Panc1 (cell line): ENCODE measurements around the gene OSBPL9. TPM values are rescaled to one million over a fixed set of nuclear protein-coding genes. Genes with fewer than 3 reads are reported as not detected.

Experiments
- ATAC-seq: fragments of 200-7000 bp; cut with Tn5 transposase; 2 replicates; pipeline ENCODE4 v1.9.1; 2020; ENCODE audit warnings: mild to moderate bottlenecking, moderate library complexity
- BruUV-seq: library from RNA; stranded (reverse); fragments of 400-500 nt; replicated peaks from 2 replicates; lab custom pipeline; 2021; lab: Mats Ljungman, UMichigan
- CTCF ChIA-PET: fragments of 300-600 bp; sonication (Branson Sonifier 250); formaldehyde crosslinking; loops from one replicate; lab custom pipeline; 2022; ENCODE audit warnings: antibody characterized with exemption; lab: Charles Lee
- POLR2A ChIA-PET: fragments of 300-600 bp; sonication (Branson Sonifier 250); formaldehyde crosslinking; loops from one replicate; lab custom pipeline; 2022; ENCODE audit warnings: antibody characterized with exemption; lab: Charles Lee
- DNase-seq: peaks from one replicate; pipeline ENCODE4 v3.0.0-alpha.2; 2010; ENCODE audit warnings: low read depth, low spot score
- H3K27ac ChIP-seq: 2 replicates; pipeline ENCODE4 v1.5.1; 2011; ENCODE audit warnings: mild to moderate bottlenecking, low read length, inconsistent platforms
- H3K27me3 ChIP-seq: fragments of 200-500 bp; sonication (Bioruptor generic); 2 replicates; pipeline ENCODE4 v1.6.0; 2014; ENCODE audit warnings: low read length, inconsistent platforms; ENCODE audit not compliant: control insufficient read depth, insufficient read depth
- H3K36me3 ChIP-seq: fragments of 200-500 bp; sonication (Bioruptor generic); 2 replicates; pipeline ENCODE4 v1.5.1; 2014; ENCODE audit warnings: inconsistent platforms, mild to moderate bottlenecking, low read length, moderate library complexity; ENCODE audit not compliant: control insufficient read depth, insufficient read depth
- H3K4me1 ChIP-seq: 2 replicates; pipeline ENCODE4 v1.5.1; 2011; ENCODE audit warnings: inconsistent platforms, mild to moderate bottlenecking, low read length, moderate library complexity; ENCODE audit not compliant: control insufficient read depth, insufficient read depth
- H3K4me3 ChIP-seq, 2 experiments: 2 replicates each; pipeline ENCODE4 v1.5.1; 2011 to 2012; ENCODE audit warnings: low read depth in 2 of 2, low read length in 2 of 2, mild to moderate bottlenecking in 2 of 2, inconsistent platforms in 1 of 2, moderate library complexity in 1 of 2
- H3K9me3 ChIP-seq: fragments of 200-500 bp; sonication (Bioruptor generic); 2 replicates; pipeline ENCODE4 v1.5.1; 2014; ENCODE audit warnings: low read depth, mild to moderate bottlenecking, inconsistent platforms, low read length, moderate library complexity; ENCODE audit not compliant: control insufficient read depth, insufficient read depth
- SIN3A ChIP-seq: IDR thresholded peaks from 2 replicates; pipeline ENCODE4 v1.6.1; 2012; ENCODE audit warnings: low read depth, mild to moderate bottlenecking, low read length, moderate library complexity, borderline replicate concordance; ENCODE audit not compliant: insufficient read depth
- TCF7L2 ChIP-seq: IDR thresholded peaks from 2 replicates; pipeline ENCODE4 v1.6.1; 2011; ENCODE audit warnings: mild to moderate bottlenecking, low read depth, low read length, inconsistent platforms
- in situ Hi-C: cut with HindIII; loops from 2 replicates; pipeline ENCODE4 v1.10.0; 2016; ENCODE audit warnings: low sequenced_read_pairs, low pct_unique_long_range_greater_than_20kb
- intact Hi-C: fragments of 100-400 bp; cut with micrococcal nuclease; formaldehyde crosslinking; loops from one replicate; pipeline ENCODE4 v1.10.0; 2022; ENCODE audit not compliant: unreplicated experiment
- total RNA-seq: library from RNA; stranded (reverse); gene quantifications from one replicate; pipeline ENCODE4 v1.2.1, GENCODE V29; 2021; ENCODE audit not compliant: unreplicated experiment
- TF ChIP-seq, protein P1 (sequence below): fragments of 450-650 bp; IDR thresholded peaks from 2 replicates; pipeline ENCODE4 v1.5.1; 2017; ENCODE audit warnings: mild to moderate bottlenecking
- TF ChIP-seq, protein P2 (sequence below), 2 experiments: IDR thresholded peaks; 2 replicates each; pipeline ENCODE4 v1.6.1; 2011 to 2012; ENCODE audit warnings: low read depth in 2 of 2, control low read depth in 1 of 2, low read length in 1 of 2, mild to moderate bottlenecking in 1 of 2, moderate library complexity in 1 of 2; ENCODE audit not compliant: insufficient read depth in 1 of 2

OSBPL9 gene
- total RNA-seq, 1 experiment from 2014 or later: 85.5 TPM

GRCh38 chr1:51829058-51829457, 212.2 kb downstream of the OSBPL9 start:
- ATAC-seq (no peak), DNase-seq (no peak)
- POLR2A ChIA-PET: no interaction called here
- intact Hi-C loops (no loop called here), in situ Hi-C loops (no loop called here)
- no peaks in the 10 kb centered on the region for H3K27me3 ChIP-seq
- no peak overlapping the region for H3K27ac ChIP-seq
- CTCF ChIA-PET: no interaction called here
- H3K4me1 ChIP-seq: no peaks in the 10 kb centered on the region
- no TSS peak for BruUV-seq
- TF ChIP-seq TCF7L2: no peak
- TF ChIP-seq, protein P1, sequence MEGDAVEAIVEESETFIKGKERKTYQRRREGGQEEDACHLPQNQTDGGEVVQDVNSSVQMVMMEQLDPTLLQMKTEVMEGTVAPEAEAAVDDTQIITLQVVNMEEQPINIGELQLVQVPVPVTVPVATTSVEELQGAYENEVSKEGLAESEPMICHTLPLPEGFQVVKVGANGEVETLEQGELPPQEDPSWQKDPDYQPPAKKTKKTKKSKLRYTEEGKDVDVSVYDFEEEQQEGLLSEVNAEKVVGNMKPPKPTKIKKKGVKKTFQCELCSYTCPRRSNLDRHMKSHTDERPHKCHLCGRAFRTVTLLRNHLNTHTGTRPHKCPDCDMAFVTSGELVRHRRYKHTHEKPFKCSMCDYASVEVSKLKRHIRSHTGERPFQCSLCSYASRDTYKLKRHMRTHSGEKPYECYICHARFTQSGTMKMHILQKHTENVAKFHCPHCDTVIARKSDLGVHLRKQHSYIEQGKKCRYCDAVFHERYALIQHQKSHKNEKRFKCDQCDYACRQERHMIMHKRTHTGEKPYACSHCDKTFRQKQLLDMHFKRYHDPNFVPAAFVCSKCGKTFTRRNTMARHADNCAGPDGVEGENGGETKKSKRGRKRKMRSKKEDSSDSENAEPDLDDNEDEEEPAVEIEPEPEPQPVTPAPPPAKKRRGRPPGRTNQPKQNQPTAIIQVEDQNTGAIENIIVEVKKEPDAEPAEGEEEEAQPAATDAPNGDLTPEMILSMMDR: no peak
- TF ChIP-seq, protein P2, sequence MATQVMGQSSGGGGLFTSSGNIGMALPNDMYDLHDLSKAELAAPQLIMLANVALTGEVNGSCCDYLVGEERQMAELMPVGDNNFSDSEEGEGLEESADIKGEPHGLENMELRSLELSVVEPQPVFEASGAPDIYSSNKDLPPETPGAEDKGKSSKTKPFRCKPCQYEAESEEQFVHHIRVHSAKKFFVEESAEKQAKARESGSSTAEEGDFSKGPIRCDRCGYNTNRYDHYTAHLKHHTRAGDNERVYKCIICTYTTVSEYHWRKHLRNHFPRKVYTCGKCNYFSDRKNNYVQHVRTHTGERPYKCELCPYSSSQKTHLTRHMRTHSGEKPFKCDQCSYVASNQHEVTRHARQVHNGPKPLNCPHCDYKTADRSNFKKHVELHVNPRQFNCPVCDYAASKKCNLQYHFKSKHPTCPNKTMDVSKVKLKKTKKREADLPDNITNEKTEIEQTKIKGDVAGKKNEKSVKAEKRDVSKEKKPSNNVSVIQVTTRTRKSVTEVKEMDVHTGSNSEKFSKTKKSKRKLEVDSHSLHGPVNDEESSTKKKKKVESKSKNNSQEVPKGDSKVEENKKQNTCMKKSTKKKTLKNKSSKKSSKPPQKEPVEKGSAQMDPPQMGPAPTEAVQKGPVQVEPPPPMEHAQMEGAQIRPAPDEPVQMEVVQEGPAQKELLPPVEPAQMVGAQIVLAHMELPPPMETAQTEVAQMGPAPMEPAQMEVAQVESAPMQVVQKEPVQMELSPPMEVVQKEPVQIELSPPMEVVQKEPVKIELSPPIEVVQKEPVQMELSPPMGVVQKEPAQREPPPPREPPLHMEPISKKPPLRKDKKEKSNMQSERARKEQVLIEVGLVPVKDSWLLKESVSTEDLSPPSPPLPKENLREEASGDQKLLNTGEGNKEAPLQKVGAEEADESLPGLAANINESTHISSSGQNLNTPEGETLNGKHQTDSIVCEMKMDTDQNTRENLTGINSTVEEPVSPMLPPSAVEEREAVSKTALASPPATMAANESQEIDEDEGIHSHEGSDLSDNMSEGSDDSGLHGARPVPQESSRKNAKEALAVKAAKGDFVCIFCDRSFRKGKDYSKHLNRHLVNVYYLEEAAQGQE (IDR thresholded peaks at IDR 0.05; ENCODE audit: insufficient read depth in 1 of 2, low read depth in 2 of 2, low read length in 1 of 2): no peak
- H3K9me3 ChIP-seq: no peaks in the 10 kb centered on the region
- peaks cover 25% of the 10 kb centered on the region for H3K36me3 ChIP-seq
- H3K4me3 ChIP-seq: no peak overlapping the region

DNA sequence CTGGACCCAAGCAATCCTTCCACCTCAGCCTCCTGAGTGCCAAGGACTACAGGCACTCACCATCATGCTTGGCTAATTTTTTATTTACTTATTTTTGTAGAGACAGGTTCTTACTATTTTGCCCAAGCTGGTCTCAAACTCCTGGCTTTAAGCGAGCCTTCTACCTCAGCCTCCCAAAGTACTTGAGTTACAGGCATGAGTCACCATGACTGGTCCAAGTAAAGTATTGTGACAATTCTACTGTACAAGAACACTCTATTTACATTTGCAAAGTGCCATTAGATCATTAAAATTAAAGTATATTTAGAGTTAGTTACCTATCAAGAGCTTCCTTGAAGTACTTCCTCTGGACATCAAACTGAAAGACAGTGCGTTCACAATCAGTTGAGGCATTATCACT, 216.8 kb downstream of the OSBPL9 start:
- ATAC-seq (no peak), DNase-seq (no peak)
- TF ChIP-seq, protein P1: no peak
- TF ChIP-seq SIN3A: no peak
- TF ChIP-seq, protein P2 (IDR thresholded peaks at IDR 0.05; ENCODE audit: insufficient read depth in 1 of 2, low read depth in 2 of 2, low read length in 1 of 2): no peak
- TF ChIP-seq TCF7L2: no peak
- Histone ChIP-seq H3K4me3 (no peak overlapping the region), H3K27me3 (no peaks in the 10 kb centered on the region), H3K27ac (no peak overlapping the region), H3K36me3 (peaks cover 13% of the 10 kb centered on the region), H3K9me3 (no peaks in the 10 kb centered on the region), H3K4me1 (no peaks in the 10 kb centered on the region)
- intact Hi-C loops (no loop called here), in situ Hi-C loops (no loop called here)
- BruUV-seq: no TSS peak
- ChIA-PET POLR2A (no interaction called here), CTCF (no interaction called here)
